ENCODE measurements around the gene OR2V2.

OR2V2 gene

DNA sequence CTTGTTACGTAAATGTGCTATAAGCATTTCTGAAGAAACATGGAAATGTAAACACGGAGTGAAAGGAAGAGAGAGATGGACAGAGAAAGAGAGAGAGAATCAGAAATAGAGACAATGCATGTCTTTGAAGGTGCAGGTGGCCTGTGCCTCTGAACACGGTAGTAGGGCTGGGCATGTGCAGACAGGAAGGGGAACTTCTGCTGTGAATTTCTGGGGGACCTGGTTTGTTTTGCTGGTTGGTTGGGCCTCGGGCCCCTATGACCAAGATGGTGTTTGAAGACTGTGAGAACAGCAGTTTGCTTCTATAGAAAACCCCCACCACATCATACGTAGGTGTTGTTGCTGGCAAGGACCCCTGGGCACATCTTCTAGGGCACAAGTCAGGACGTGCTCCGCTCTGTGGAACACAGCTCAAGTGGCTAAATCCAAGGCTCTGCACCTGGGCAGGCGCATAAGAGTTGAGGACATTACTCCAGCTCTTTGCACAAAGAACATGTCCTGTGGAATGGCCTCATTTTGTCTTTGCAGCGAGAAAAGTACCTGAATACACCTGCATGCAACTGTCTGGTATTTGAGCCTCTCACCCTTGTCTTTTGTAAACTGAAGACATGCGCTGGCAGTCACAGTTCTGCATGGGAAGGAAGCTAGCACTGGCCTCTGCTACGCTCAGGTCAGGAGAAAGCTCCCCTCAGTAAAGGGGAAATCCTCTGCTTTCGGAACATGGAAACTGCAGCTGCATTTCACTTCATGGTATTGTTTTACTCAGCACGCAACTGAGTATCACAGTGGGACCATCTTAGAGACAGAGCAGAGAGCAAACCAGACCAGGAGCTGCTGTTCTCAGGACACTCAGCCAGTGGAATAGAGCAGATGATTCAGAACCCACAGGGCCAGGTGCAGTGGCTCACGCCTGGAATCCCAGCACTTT, 2.7 kb downstream of the OR2V2 start:
- DNase-seq, result no peak

DNA sequence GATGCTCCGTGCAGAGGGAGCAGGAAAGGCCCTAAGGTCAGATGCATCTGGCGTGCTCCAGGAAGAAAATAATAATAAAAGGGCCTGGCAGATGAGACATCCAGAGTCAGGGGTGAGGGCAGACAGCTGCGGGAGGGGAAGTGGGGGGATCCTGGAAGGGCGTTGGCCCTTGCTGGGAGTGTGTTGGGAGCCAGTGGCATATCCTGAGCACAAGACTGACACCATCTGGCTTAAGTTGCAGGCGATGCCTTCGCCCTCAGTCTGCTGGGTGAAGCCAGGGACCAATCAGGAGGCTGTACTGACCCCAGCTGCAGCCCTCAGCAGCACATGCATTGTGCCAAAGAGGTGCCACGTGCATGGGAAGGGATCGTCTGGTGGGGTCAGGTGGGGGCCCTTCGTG, 3.8 kb downstream of the OR2V2 start:
- no peak for DNase-seq

DNA sequence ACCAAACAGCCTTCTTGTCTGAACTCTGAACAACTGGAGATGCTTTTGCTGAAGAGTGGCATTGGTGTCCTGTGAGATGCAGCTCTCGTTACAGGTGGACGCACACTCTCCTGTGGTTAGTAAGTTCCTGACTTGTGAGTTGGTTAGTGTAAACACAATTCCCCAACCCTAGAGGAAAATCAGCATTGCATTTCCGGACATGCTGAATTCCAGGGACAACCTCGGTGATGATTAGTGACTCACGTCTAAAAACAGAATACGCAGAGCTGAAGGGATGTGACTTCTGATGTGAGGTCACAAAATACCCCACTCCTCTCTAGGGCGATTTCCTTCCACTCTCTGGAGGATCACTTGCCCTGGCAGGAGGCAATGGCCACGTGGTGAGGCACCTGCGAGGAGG, 5.0 kb downstream of the OR2V2 start:
- DNase-seq, result no peak

DNA sequence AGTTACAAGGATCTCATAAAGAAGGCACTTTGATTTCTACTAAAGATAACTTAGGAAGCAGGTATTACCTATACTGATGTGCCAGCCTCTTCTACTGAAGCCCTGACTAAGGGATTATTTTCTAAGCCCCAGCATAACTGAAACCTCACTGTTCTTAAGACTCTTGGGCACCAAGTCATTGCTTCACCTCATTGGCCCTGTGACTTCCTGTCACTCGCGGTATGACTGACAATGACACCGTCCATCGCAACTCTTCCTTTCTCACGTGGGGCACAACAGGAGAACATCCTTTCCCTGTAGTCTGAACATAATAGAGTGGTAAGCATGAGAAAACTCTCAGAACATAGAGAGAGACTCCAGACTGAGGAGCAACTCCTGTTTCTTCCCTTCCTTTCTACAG, 6.4 kb downstream of the OR2V2 start:
- DNase-seq, result no peak

DNA sequence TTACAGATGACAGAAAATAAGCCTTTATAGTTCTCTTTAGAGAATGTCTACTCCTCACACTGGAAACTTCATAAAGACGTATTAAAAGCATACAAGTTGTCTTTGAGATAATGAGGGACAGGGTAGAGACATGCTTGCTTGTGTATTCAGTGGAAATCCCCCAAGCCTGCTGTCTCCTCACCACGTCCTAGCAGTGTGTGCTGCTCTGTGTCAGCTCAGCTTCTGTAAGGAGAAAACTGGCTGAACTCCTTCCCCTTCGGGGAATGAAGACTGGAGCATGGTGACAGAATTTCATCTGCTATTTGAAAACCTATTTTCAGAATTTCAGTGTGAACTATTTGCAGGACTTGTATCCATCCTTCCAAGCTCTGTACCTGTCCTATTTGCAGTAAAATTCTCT, 9.4 kb downstream of the OR2V2 start:
- DNase-seq, result no peak

DNA sequence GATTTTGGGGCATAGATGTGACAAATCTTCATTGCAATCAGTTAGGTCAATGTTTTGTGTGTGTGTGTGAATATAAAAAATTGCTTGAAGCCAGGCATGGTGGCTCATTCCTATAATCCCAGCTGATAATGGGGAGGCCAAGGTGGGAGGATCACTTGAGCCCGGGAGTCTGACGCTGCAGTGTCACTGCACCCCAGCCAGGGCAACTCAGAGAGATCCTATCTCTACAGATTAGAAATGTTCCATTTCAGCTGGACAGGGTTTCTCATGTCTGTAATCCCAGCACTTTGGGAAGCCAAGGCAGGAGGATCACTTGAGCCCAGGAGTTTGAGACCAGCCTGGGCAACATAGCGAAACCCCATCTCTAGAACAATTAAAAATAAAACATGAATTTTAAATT, 11.5 kb downstream of the OR2V2 start:
- DNase-seq, result no peak

DNA sequence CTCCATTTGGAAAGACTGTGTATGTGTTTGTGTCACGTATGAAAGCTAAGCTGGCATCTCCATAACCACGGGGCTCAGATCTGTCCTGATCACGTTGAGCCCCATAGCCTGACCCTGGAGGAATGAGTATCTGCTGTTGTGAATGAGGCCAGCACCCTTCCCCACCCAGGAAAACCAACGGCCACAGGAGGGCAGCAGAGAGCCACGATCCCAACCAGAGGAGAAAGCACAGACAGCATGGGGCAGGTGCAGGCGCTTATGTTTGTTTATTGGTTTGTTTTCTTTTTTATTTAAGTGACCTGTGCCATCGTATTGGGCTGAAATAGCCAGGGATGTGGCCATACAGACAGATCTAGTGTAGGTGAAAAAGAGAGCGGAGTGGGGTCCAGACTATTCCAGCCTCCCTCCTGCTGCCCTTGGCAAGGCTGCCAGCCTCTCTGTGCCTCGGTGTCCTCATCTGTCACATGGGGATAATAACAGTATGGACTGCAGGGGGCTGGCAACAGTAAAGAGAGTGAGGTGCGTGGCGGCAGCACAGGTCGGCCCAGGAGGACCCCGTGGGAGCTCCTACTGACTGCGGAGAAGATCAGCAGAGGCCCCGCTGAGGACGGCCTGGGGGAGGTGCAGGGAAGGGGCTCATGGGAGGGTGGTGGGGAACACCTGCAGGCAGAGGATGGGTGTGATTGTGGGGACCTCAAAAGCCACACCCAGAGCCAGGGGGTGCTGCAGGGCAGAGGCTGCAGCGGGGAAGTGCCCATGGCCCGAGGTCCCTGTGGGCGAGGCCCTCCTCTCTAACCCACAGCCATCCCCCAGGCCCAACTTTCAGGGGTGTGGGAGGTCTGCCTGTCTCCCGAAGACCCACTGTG, 12.1 kb downstream of the OR2V2 start:
- DNase-seq, result peak; percentile 91 to 96

DNA sequence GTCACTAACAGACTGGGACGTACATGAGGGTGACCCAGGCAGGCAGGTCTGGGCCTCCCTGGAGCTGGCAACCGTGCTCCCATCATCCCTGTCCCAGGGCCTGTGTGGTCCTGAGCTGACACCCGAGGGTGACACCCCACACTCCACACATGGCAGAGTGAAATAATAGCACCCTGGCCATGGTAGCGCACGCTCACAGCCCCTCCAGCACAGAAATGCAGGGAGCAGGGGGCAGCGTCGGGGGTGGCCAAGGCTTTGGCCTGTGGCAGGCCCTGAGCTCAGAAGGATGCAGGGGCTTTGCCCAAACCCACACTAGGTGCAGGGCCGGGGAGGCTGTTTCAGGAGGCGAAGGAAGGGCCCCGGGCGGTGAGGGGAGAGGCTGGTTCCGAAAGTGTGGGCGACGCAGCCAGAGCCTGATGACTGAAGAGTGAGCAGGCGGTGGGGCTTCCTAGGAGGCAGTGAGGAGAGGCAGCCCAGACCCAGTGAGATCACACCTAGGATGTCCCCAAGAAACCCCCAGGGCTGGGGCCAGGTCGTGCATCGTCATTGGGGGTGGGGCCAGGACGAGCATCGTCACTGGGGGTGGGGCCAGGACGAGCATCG, 12.9 kb downstream of the OR2V2 start:
- peak; percentile 68 to 76 for DNase-seq

DNA sequence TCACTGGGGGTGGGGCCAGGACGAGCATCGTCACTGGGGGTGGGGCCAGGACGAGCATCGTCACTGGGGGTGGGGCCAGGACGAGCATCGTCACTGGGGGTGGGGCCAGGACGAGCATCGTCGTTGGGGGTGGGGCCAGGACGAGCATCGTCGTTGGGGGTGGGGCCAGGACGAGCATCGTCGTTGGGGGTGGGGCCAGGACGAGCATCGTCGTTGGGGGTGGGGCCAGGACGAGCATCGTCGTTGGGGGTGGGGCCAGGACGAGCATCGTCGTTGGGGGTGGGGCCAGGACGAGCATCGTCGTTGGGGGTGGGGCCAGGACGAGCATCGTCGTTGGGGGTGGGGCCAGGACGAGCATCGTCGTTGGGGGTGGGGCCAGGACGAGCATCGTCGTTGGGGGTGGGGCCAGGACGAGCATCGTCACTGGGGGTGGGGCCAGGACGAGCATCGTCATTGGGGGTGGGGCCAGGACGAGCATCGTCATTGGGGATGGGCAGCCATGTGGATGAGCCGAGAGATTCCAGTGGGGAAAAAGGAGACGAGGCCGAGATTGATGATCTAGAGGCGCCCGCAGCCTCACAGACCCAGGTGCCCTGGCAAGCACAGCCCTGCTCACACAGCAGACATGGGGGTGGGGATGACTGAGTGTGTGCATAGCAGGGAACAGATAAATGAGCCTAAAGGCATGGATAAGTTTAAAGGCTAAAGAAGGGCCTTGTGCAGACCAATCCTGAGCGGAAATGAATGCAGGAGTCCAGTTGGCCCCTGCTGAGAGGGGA, 13.6 kb downstream of the OR2V2 start:
- DNase-seq, result peak; percentile 22 to 26

DNA sequence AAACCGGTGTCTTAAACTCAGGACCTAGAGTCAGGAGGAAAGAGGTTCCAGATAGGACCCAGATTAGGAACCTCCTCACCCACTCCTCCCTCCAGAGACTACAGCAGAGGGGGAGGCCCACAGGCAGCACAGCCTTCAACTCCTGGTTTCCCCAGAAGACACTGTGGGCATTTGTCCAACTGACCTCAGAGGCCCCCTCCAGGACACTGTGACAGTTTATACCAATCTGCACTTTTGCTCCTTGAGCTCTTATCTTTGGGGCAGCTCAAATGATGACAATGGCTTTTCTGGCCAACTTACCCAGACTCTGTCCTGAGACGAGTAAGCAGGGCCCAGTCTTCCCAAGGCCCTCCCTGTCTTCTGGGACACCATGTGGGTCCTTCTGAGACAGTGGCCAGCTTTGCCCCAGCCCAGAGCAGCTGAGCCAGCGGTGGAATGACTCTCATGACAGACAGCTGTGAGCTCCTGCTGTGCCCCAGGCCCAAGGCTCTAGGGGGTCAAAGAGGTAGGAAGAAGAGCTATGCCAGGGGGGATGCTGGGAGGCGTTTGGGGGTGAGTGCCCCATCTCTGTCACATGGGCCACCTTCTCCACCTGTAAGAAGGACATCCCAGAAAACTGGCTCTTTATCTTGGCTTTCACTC, 14.3 kb downstream of the OR2V2 start:
- DNase-seq, result no peak

DNA sequence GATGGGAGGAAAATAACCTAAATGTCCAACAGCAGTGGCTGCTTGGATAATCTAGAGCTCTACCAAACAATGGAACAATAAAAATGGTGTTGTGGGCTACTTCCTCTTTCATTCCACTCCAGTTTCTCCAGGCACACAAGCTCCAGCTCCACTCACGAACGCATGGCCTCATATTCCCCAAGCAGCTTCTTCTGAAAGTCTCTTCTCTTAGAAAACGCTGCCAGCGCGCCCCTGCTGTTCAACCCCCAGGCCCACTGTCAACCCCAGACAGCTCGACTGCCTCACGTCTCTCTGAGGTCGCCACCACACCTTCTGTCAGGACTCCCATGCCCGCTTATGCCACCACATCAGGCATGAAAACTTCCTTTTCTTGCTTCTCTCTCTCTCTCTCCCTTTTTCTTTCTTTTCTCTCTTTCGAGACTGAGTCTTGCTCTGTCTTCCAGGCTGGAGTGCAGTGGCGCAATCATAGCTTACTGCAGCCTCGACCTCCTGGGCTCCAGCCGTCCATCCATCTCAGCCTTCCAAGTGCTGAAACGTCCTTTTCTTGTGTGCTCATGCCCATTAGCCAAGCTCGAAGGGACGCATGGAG, 16.2 kb downstream of the OR2V2 start:
- DNase-seq, result no peak

DNA sequence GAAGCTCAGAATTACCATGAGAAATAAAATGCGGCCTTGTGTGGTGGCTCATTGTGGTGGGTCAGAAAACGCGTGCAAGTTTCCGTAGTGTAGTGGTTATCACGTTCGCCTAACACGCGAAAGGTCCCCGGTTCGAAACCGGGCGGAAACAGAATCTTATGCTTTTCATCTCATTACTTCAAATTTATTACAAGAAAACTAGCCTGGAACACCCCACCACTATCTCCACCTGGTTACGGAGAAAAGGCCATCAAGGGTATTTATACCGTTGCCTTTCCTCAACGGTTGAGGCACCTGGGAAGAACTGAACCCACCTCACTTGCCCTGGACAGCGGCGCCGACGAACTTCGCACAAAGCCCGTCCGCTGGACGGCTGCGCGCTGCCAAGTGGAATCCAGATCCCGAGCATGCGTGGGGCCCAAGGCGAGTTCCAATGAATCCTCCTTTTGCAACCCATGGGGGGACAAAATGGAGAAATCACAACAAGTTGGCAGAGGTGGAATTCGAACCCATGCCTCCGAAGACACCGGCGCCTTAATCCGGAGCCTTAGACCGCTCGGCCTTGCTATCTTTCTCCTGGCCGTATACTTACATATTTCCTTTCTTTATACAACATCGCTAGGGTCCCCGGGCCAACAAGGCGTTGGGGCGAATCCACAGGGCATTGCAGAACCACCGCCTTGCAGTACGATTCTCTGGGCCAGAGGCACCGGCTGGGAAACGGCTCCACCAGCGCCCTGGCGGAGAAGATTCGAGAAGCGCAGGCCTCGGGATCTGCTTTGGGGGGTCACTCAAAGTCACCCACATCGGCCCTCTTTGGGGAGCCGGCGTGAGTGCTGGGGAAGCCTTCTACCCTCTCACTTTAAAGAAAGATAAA, 16.9 kb downstream of the OR2V2 start:
- no peak for DNase-seq

DNA sequence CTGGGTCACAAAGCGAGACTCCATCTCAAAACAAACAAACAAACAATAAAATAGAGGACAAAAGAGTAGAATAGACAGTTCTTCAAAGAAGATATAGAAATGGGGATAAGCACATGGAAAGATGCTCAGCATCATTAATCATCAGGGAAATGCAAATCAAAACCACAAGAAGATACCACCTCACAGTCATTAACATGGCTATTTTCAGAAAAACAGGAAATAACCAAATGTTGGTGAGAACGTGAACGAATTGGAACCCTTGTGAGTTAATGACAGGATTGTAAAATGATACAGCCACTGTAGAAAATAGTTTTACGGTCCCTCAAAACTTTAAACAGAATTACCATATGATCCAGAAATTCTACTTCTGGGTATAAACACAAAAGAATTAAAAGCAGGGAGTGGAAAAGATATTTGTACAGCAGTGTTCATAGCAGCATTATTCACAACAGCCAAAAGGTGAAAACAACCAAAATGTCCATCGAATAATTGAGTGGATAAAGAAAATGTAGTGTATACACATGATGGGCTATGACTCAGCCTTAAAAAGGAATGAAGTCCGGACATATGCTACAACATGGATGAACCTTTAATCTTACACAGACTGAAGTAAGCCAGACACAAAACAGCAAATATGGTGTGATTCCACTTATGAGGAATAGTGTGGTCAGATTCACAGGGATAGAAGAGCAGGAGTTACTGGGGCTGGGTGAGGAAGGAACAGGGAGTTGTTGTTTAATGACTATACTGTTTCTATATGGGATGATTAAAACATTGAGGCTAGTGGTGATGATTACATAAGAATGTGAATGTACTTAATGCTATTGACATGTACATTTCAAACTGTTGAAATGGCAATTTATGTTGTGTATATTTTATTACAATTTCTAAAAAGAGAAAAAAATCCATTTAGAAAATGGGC, 19.7 kb downstream of the OR2V2 start:
- DNase-seq, result no peak

DNA sequence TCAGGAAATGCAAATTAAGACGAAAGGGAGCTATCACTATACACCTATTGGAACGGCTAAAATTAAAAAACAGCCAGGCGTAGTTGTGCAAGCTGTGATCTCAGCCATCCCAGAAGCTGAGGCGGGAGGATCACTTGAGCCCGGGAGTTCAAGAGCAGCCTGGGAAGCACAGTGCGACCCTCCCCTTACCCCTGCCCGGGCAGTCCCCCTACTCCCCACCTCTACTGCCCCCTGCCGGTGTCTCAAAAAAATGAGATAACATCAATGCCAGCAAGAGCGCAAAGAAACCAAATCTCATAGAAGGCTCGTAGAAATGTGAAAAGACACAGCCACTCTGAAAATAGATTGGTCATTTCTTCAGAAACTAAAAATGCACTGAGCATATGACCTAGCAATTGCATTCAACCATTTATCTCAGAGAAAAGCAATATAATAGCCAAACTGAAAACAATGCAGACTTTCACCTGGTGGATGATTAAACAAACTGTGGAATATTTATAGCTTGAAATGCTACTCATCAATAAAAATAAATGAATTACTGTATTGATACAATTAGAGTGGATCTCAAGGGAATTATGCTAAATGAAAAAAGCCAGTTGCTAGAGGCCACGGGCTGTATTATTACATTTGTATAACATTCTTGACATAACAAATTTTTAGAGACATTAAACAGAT, 20.6 kb downstream of the OR2V2 start:
- no peak for DNase-seq

DNA sequence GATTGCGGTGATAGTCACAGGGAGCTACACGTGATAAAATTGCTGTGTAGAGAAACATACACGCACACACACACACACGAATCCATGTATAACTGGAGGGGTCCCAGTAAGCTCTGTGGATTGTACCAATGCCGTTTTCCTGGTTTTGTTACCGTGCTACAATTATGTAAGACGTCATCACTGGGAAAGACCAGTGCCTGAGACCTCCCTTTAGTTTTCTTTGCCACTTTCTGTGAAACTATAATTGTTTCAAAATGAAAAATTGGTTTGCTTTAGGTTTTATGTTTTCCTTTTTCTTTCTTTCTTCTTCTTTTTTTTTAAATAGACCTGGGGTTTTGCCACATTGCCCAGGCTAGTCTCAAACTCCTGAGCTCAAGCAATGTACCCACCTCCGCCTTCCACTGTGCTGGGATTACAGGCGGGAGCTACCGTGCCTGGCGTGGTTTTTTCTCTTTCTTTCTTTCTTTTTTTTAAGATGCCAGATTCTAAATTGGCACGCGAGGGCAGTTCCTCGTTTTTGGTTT, 21.3 kb downstream of the OR2V2 start:
- no peak for DNase-seq

DNA sequence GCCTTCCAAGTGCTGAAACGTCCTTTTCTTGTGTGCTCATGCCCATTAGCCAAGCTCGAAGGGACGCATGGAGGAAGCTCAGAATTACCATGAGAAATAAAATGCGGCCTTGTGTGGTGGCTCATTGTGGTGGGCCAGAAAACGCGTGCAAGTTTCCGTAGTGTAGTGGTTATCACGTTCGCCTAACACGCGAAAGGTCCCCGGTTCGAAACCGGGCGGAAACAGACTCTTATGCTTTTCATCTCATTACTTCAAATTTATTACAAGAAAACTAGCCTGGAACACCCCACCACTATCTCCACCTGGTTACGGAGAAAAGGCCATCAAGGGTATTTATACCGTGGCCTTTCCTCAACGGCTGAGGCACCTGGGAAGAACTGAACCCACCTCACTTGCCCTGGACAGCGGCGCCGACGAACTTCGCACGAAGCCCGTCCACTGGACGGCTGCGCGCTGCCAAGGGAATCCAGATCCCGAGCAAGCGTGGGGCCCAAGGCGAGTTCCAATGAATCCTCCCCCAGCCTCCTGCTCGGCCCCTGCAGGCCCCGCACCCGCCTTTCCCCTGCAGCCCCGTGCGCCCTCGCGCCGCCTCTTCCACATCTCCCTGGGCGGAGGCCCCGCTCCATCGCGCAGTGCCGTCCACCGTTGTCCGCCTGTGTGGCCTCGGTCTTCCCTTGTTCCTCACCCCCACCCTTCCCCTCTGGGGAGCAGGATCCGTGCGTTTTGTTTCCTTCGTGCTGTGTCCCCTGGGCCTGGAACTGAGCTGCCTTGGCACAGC, 22.3 kb downstream of the OR2V2 start:
- peak; percentile 40 to 48 for DNase-seq

DNA sequence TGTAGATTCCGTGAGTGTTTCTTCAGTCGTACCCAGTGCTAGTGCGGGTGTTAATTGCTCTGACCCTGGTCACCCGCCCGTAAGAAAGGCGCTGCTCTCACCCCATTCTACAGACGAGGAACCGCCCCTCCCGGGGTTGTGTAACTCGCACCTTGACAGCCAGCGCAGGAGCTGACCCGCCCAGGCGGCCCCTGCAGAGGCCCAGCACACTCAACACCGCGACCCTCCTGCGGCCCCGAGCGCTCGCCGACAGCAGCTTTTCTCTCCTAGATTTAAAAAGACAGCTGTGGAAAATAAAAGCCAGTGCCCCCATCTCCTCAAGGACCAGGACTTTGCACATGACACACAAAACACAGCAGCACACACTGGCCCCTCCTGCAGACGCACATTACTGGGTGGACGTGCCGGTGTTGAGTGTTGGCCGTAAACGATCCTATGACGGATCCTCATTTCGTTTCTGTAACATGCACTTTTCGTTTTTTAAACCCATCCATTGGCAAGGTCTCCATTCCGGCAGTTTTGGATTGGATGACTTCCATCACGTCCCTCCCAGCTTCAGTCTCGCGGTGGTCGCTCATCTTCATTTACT, 22.9 kb downstream of the OR2V2 start:
- DNase-seq, result no peak

DNA sequence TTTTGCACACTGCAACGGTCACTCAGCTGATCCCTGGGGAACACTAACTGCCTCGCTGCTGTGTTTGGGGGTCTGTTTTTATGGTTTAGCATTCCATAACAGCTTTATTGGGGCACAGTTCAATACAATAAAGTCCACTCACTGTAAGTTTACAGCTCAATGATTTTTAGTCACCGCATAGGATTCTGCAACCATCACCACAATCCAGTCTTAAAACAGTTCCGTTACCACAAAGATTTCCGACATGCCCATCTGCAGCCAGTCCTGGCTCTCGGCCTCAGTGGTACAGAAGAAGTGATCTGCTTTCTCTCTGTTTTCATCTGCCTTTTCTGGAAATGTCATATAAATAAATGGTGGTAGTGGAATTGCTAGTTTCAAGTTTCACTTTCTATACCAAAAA, 23.6 kb downstream of the OR2V2 start:
- no peak for DNase-seq

Data from activated CD4-positive, alpha-beta T cell treated with anti-CD3 and anti-CD28 coated beads, Interleukin-2, amount 50 U/mL, for 4 hours (primary cell).